Lung (tissue), 12 donors: ENCODE measurements around the gene ZNF821. TPM values are rescaled to one million over a fixed set of nuclear protein-coding genes. Genes with fewer than 3 reads are reported as not detected.
A peak's percentile ranks its signal among the peaks of the same experiment; 100 is the strongest.

Experiments used
- ATAC-seq: fragments of 200-7000 bp; cut with Tn5 transposase; one replicate; pipeline ENCODE4 v1.9.1; 2020; ENCODE audit warnings: moderate number of reproducible peaks; ENCODE audit not compliant: insufficient read depth, low FRiP score
- DNase-seq, 3 donors: peaks; one replicate each; pipeline ENCODE4 v3.0.0-alpha.2; 2013 to 2017
- H3K27ac ChIP-seq, 2 donors: one replicate each; pipeline ENCODE4 v1.5.1; 2013; ENCODE audit warnings: mild to moderate bottlenecking in 2 of 2, moderate library complexity in 2 of 2, control low read depth in 1 of 2, inconsistent platforms in 1 of 2, low read depth in 1 of 2, low read length in 1 of 2
- H3K27me3 ChIP-seq, 3 donors: one replicate each; pipeline ENCODE4 v1.5.1; 2013; ENCODE audit warnings: low read length in 2 of 3; ENCODE audit not compliant: control insufficient read depth in 3 of 3, insufficient read depth in 3 of 3
- H3K36me3 ChIP-seq, 4 donors: one replicate each; pipeline ENCODE4 v1.5.1; 2013; ENCODE audit warnings: low read length in 4 of 4, mild to moderate bottlenecking in 1 of 4, moderate library complexity in 1 of 4; ENCODE audit not compliant: control insufficient read depth in 4 of 4, insufficient read depth in 4 of 4
- H3K4me1 ChIP-seq, 5 donors: one replicate each; pipeline ENCODE4 v1.5.1; 2013; ENCODE audit warnings: low read length in 5 of 5, mild to moderate bottlenecking in 2 of 5, moderate library complexity in 1 of 5; ENCODE audit not compliant: control insufficient read depth in 5 of 5, insufficient read depth in 5 of 5
- H3K4me3 ChIP-seq: one replicate; pipeline ENCODE4 v1.5.1; 2013; ENCODE audit warnings: mild to moderate bottlenecking, control low read depth, moderate library complexity
- H3K9ac ChIP-seq, 2 donors: one replicate each; pipeline ENCODE4 v1.5.1; 2013; ENCODE audit warnings: low read length in 2 of 2, control low read depth in 1 of 2; ENCODE audit not compliant: insufficient read depth in 1 of 2
- H3K9me3 ChIP-seq, 4 donors: one replicate each; pipeline ENCODE4 v1.5.1; 2013; ENCODE audit warnings: low read length in 3 of 4, mild to moderate bottlenecking in 1 of 4, moderate library complexity in 1 of 4; ENCODE audit not compliant: control insufficient read depth in 4 of 4, insufficient read depth in 3 of 4
- WGBS, 2 donors: extraction: QIAGEN DNeasy Blood & Tissue Kit; methylation state at CpG; one replicate each; pipeline ENCODE4 v1.1.7; 2013; 5-methylcytosine and 5-hydroxymethylcytosine counted together
- polyA plus RNA-seq, 2 donors: library from polyadenylated mRNA; stranded (reverse); fragments of 200-250 nt; gene quantifications; one replicate each; pipeline ENCODE4 v1.2.1, GENCODE V29; 2013
- total RNA-seq, 2 donors: library from RNA; depleted of rRNA in 1 of 2; stranded (reverse); fragments of >200 nt in 1 of 2; gene quantifications; one replicate each; pipeline ENCODE4 v1.2.1, GENCODE V29; 2014 to 2021
- TF ChIP-seq, protein P1 (sequence below): IDR thresholded peaks from 2 replicates; pipeline ENCODE4 v1.5.1; 2012; ENCODE audit warnings: mild to moderate bottlenecking; ENCODE audit errors: control extremely low read depth, extremely low read depth
- donor health status: control.
- donor health status: control.
- donor health status: Bipolar disorder and iron deficiency.
- donor health status: healthy.
- donor health status: DM: yes; HTN: yes; CAD: no.

Gene ZNF821
- total and polyA plus RNA-seq, 4 donors: 3.7 to 9.8 (median 6.7) TPM

GRCh38 chr16:71931001-71931400 lies 47.0 kb upstream of the ZNF821 start:
- no peak for ATAC-seq
- no peaks in the 10 kb centered on the region for H3K27me3 ChIP-seq
- H3K27ac ChIP-seq: no peak overlapping the region
- no peaks in the 10 kb centered on the region for H3K9me3 ChIP-seq
- peaks cover 0 to 24% (median 4%) of the 10 kb centered on the region in 5 donors for H3K4me1 ChIP-seq
- H3K9ac ChIP-seq: no peak overlapping the region
- TF ChIP-seq, protein P1, sequence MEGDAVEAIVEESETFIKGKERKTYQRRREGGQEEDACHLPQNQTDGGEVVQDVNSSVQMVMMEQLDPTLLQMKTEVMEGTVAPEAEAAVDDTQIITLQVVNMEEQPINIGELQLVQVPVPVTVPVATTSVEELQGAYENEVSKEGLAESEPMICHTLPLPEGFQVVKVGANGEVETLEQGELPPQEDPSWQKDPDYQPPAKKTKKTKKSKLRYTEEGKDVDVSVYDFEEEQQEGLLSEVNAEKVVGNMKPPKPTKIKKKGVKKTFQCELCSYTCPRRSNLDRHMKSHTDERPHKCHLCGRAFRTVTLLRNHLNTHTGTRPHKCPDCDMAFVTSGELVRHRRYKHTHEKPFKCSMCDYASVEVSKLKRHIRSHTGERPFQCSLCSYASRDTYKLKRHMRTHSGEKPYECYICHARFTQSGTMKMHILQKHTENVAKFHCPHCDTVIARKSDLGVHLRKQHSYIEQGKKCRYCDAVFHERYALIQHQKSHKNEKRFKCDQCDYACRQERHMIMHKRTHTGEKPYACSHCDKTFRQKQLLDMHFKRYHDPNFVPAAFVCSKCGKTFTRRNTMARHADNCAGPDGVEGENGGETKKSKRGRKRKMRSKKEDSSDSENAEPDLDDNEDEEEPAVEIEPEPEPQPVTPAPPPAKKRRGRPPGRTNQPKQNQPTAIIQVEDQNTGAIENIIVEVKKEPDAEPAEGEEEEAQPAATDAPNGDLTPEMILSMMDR: no peak
- no peak overlapping the region for H3K4me3 ChIP-seq
- no peak for DNase-seq
- 76 to 81% methylated on average over 2 of the region's 2 CpGs for WGBS, 2 donors
- peaks cover 10 to 40% (median 27%) of the 10 kb centered on the region in 4 donors for H3K36me3 ChIP-seq

DNA sequence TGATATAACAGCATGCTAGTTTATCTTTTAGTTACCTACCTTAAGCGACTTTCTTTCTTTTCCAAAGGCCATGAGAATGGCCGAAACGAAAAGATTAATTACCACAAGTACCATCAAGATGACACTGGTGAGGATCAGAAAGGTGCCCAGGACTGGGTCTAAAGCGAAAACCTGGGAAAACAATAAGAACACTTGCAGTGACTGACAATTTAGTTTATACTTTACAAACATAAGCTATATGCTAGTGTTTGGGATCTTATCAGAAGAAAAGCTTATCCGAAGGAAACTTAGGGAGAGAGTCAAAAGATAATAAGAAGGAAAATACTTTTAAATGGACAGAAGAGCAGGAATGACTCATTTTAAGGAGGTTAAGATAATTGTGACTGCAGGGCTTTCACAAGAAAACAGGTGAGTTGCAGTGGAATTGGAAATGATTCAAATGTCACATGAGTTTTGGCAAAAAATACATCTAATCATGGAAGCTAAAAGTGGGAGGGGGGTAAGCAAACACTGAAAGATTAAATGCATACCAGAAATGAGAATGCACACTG lies 46.1 kb upstream of the ZNF821 start:
- Histone ChIP-seq H3K4me1 (peaks cover 0 to 24% (median 4%) of the 10 kb centered on the region in 5 donors), H3K27ac (no peak overlapping the region), H3K36me3 (peaks cover 10 to 42% (median 31%) of the 10 kb centered on the region in 4 donors)

GRCh38 chr16:71929048-71929447 lies 45.1 kb upstream of the ZNF821 start:
- H3K27me3 ChIP-seq: no peaks in the 10 kb centered on the region
- H3K4me3 ChIP-seq: no peak overlapping the region
- 53 to 75% methylated on average over 3 of the region's 3 CpGs for WGBS, 2 donors
- TF ChIP-seq, protein P1: no peak
- peaks cover 0 to 31% (median 4%) of the 10 kb centered on the region in 5 donors for H3K4me1 ChIP-seq
- no peak for DNase-seq
- no peak overlapping the region for H3K9ac ChIP-seq
- peaks cover 10 to 49% (median 31%) of the 10 kb centered on the region in 4 donors for H3K36me3 ChIP-seq
- no peak for ATAC-seq
- peak overlapping the region in 1 of 2 donors; percentile 71 for H3K27ac ChIP-seq
- no peaks in the 10 kb centered on the region for H3K9me3 ChIP-seq

More for the DNA sequence above, 46.1 kb upstream of the ZNF821 start:
- ATAC-seq: no peak
- TF ChIP-seq, protein P1: no peak
- Histone ChIP-seq H3K4me3 (no peak overlapping the region), H3K9me3 (no peaks in the 10 kb centered on the region), H3K27me3 (no peaks in the 10 kb centered on the region), H3K9ac (no peak overlapping the region)
- no peak for DNase-seq
- WGBS, 2 donors: 90 to 92% methylated on average over 5 of the region's 5 CpGs

DNA sequence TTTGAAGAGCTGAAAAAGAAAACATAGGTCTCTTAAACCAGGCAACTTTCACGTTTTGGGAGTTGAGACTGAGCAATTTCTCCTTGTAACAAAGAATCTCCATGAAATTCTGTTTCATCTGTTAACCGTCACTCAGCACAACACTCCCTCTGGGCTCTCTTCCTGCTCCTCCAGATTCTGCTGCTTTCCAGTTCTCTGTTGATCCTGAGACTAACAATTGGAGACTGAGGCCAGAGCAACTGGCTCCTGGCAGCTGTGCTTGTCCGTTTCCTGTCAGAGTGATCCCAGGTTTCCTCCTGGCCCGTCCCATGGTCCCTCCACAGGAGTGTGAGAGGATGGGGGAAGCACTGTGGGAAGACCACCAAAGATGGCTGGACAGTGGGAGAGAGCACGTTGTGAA lies 43.8 kb upstream of the ZNF821 start:
- ATAC-seq (no peak), DNase-seq (peak in 1 of 3 donors; percentile 6)
- no peak overlapping the region for H3K9ac ChIP-seq
- no peaks in the 10 kb centered on the region for H3K27me3 ChIP-seq
- H3K27ac ChIP-seq: peak overlapping the region; percentile 55 to 71
- TF ChIP-seq, protein P1: no peak
- H3K4me1 ChIP-seq: peaks cover 0 to 31% (median 4%) of the 10 kb centered on the region in 5 donors
- H3K36me3 ChIP-seq: peaks cover 21 to 60% (median 37%) of the 10 kb centered on the region in 4 donors
- H3K4me3 ChIP-seq: no peak overlapping the region
- 58 to 68% methylated on average over 5 of the region's 5 CpGs for WGBS, 2 donors
- no peaks in the 10 kb centered on the region for H3K9me3 ChIP-seq
